ENCODE data around the gene FLRT2.

DNA sequence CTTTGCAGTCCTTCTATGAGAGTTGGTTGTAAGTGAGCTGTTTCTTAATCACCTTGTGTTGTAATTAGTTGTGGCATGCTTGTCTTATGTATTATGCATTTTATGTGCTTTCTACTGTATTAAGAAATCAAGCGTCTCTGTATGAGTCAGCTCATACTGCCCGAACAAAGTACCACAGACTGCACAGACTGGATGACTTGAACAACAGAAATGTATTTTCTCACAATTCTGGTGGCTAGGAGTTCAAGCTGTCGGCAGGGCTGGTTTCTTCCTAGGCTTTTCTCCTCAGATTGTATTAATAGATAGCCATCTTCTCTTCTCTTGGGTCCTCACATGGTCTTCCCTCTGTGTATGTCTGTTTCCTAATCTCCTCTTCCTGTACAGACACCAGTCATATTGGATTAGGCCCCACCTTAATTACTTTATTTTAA lies 77.7 kb downstream of the FLRT2 start:
- no peak for TF ChIP-seq CEBPB (IDR thresholded peaks at IDR 0.05)
- no peak for TF ChIP-seq TCF12 (IDR thresholded peaks at IDR 0.05; ENCODE audit: low read depth)
- TF ChIP-seq TEAD4 (IDR thresholded peaks at IDR 0.05) = no peak
- TF ChIP-seq RAD21 (IDR thresholded peaks at IDR 0.05; ENCODE audit: low read depth) = no peak
- TF ChIP-seq YY1 (IDR thresholded peaks at IDR 0.05; ENCODE audit: low read depth) = no peak
- no peak for TF ChIP-seq CREB1 (IDR thresholded peaks at IDR 0.05; ENCODE audit: low read depth)
- TF ChIP-seq EP300 (IDR thresholded peaks at IDR 0.05; ENCODE audit: borderline replicate concordance) = no peak
- no peak for TF ChIP-seq TAF1 (IDR thresholded peaks at IDR 0.05; ENCODE audit: low read depth)

All from Ishikawa (cell line).